GM18498 (cell line): ENCODE results near the gene ADSS2.
"Not testable (repeated sequence)": the region's sequence is repeated elsewhere in the genome, so short reads cannot be mapped to it uniquely, and the experiment has no call there.

ENCODE experiments used
- ATAC-seq: cut with Tn5 transposase; IDR thresholded peaks from one replicate; pipeline ENCODE4 v1.9.1; 2021; ENCODE audit warnings: mild to moderate bottlenecking, moderate library complexity; ENCODE audit not compliant: unreplicated experiment

Gene ADSS2

GRCh38 chr1:244451539-244451950, at the start of gene ADSS2:
ADSS2 (minus strand) TSS chr1:244451909; CDS start chr1:244451817, 92 bp downstream.
- no peak for ATAC-seq

GRCh38 chr1:244500515-244500914, 48.8 kb upstream of the ADSS2 start:
- not testable (repeated sequence) for ATAC-seq

GRCh38 chr1:244499484-244499883, 47.8 kb upstream of the ADSS2 start:
- ATAC-seq: not testable (repeated sequence)

GRCh38 chr1:244497805-244498204, 46.1 kb upstream of the ADSS2 start:
- no peak for ATAC-seq

- ATAC-seq: no peak
These were observed 44.5 kb upstream of the ADSS2 start for GRCh38 chr1:244496186-244496585.

- no peak for ATAC-seq
These were observed 42.9 kb upstream of the ADSS2 start for GRCh38 chr1:244494653-244495052.

- not testable (repeated sequence) for ATAC-seq
These were observed 33.3 kb upstream of the ADSS2 start for GRCh38 chr1:244484971-244485370.

- no peak for ATAC-seq
These were observed 21.4 kb upstream of the ADSS2 start for GRCh38 chr1:244473059-244473605.

GRCh38 chr1:244466724-244467123, 15.0 kb upstream of the ADSS2 start:
- no peak for ATAC-seq

GRCh38 chr1:244461245-244462071, 9.7 kb upstream of the ADSS2 start, which contains the start of gene CATSPERE:
CATSPERE (plus strand) TSS chr1:244461273; CDS start chr1:244461430, 157 bp downstream.
- ATAC-seq: peak; percentile 99

GRCh38 chr1:244460197-244460596, 8.5 kb upstream of the ADSS2 start:
- no peak for ATAC-seq

- ATAC-seq: no peak
These were observed 7.1 kb upstream of the ADSS2 start for GRCh38 chr1:244458781-244459180.

GRCh38 chr1:244456586-244456985, 4.9 kb upstream of the ADSS2 start:
- ATAC-seq: no peak

GRCh38 chr1:244454412-244454811, 2.7 kb upstream of the ADSS2 start:
- no peak for ATAC-seq

- peak; percentile 95 for ATAC-seq
These were observed 464 bp upstream of the ADSS2 start for GRCh38 chr1:244451951-244452795.

GRCh38 chr1:244450597-244451538, 841 bp downstream of the ADSS2 start:
- ATAC-seq: peak; percentile 16

GRCh38 chr1:244449936-244450508, 1.7 kb downstream of the ADSS2 start:
- no peak for ATAC-seq

GRCh38 chr1:244448279-244449036, 3.3 kb downstream of the ADSS2 start:
- ATAC-seq: no peak

GRCh38 chr1:244447552-244447951, 4.2 kb downstream of the ADSS2 start:
- no peak for ATAC-seq
